Measurements from ENCODE around the gene OR4D2.

The OR4D2 gene

GRCh38 chr17:58176200-58176599, 9.4 kb downstream of the OR4D2 start:
- no peak for DNase-seq

GRCh38 chr17:58181796-58182195, 15.0 kb downstream of the OR4D2 start:
- DNase-seq = no peak

GRCh38 chr17:58183514-58183913, 16.7 kb downstream of the OR4D2 start:
- DNase-seq = no peak

DNA sequence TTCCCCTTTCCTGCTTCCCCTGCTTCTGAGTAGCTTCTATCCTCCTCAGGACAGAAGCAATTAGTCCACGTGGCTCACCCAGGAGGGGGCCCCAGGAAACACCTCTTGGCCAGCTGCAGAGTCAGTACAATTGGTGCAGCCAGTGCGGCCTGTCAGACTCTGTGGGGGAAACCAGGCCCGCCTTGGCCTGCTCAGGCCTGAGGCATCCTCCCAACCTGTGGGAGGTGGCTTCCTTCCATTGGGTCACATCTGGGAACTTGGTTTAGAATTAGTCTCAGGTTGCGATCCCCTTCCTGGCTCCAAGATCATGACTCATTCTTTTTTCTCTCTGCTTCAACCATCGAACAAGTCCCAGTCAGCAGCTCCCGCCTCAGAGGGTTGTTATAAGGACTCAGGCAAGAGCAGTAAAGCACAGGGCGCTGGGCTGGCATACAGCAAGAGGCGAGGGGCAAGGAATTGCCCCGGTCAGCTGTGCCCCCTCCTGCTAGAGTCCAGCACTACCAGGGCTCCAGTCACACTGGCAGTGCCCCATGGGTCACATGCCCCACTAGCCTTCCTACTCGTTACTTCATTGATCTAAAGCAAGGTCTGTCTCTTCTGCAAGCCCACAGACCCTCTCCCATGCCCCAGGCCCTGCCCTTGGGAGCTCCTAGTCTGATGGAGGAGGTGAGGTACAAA, 17.7 kb downstream of the OR4D2 start:
- no peak for DNase-seq

DNA sequence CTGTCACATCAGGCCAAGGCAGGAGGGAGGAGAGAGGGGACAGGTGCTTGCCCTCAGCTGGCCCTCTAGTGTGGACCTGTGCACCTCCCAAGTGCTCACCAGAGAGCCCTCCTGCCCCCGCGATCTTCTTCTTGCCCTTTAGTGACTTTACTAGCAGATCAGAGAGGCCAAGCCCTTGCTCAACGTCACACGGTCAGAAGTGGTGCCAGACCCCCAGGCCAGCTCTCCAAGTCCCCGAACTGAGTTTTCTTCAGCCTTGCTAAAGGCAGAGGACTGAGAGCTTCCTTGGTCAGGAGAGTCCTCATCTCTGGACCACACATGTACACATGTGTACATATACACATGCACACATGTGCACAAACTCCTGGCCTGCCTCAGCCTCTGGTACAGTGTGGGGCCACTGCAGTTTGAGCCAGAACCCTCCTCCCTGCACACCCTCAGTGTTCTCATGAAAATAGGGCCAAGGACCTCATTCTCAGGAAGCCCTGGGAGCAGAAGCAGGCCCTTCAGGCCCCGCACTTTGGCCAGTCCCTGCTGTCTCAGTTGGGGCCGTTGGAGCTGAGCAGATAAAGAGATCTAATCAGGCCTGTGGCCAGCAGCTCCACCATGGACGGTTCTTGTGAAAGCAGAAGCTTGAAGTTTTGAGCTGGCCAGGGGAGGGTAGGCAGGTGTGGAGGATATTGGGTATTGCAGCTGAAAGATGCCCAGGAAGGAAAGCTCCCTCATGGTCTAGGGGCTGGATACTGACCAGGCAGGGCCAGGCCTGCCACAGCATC, 18.4 kb downstream of the OR4D2 start:
- DNase-seq = no peak

DNA sequence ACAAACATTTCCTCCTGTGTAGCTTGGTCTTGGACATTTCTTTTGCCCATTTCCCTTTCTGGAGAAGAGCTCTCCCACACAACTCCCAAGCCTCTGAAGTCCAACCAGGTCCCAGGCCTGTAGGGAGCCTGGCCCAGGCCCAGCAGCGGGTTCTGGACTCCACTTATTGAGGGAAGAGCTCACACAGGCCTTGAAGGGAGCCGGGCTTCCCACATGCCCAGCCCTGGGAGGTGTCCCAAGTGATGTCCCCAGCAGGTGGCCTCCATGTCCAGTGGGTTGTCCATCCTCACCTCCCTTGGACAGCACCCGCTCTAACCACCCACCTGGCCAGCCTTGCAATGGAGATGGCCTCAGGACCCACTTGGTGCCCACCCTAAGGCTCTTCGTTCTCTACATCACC, 19.8 kb downstream of the OR4D2 start:
- DNase-seq = no peak

- no peak for DNase-seq
Observed at GRCh38 chr17:58187063-58187462, 20.3 kb downstream of the OR4D2 start.

DNA sequence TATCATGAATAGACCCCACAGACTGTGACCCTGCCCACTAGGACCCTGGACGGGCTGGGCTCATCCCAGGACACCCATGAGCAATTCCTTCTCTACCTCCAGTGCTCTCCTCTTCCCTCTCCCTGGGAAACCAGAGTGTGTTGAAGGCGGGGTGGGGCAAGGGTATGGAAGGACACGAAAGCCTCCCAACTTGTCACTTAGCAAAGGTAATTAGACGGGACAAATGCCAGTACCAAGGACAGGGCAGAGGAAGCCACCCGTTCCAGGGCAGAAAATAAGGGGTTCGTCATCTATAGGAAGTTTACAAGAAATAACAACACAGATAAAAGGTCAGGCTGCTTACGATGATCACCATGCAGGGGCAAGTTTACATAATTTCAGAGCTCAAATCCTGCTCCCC, 20.9 kb downstream of the OR4D2 start:
- no peak for DNase-seq

DNA sequence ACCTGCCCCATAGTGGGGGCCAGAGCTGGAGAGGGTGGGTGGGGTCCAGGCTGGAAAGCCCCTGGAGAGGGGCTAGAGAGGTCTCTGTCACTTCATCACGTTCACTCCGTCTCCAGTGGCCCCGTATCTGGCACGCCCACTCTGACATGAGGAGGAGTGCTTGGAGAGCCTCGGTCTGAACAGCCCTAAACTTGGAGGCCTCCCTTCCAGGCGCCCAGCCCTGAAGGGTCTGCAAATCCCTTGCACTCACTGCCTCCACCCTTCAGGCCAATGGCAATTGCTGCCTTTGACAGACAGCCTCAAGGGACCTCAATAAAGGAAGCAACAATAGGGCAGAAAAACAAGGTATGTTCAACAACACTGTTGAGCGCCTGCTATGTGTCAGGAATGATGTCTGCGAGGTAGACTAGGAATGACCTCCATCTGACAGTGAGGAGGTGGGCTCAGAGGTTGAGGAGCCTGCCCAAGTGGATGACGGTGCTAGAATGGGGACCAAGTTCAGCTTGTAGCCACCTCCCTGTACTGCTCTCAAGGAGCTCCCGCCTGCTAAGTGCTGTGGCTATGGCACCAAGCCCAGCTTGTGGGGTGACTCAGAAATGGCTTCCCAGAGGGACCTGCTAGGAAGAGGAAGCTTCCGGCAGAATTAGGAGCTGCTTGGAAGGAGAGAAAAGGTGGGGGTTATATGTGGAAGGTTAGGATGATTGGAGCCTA, 22.8 kb downstream of the OR4D2 start:
- DNase-seq = no peak

DNA sequence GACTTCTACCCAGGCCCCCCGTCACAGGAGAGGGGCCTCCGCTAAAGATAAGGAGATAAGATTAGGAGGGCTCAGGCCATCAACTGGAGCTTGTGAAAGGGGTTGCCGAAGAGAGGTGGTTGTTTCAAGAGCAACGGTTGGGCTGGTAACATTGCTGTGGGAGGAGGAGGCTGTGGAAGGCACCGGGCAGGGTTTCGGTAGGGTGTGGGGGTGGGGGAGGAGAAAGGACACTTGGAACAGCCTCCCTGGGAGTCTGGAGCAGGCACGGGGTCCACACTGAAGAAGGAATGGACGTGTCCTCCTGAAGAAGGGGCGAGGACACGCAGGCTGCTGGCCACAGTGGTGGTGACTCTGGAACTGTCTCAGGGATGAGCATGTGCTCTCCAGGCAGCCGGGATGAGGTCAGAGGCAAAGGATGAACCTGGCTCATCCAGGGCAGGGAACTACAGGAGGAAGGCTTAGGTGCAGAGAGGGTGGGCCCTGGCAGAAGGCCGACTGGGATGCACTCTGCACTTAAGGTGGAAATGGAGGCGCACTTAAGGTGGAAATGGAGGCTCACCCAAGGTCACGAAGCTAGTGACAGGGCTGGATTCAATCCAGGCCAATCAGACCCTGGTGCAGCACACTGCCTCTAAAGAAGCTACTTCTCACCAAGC, 24.6 kb downstream of the OR4D2 start:
- DNase-seq = no peak

DNA sequence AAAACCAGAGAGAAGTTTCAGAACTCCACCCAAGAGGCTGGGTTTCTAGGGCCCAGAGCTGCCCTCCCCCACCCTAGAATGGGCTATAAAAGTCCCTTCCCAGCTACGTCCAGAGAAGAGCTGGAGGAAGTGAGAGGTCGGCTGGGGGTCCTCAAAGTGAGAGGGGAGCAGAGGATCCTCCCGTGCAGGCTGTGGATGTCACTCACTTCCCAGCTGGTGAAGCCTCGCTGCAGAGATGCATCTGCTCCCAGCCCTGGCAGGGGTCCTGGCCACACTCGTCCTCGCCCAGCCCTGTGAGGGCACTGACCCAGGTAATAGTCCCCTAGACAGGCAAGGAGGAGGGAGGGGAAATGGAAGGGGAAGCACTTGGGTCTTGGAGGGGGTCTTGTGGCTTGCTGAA, 25.8 kb downstream of the OR4D2 start, which contains the start of gene EPX:
Gene EPX (plus strand): TSS at position 115 of the 400 bp plus-strand sequence. CDS start 121 bp downstream, at position 236.
- no peak for DNase-seq

DNA sequence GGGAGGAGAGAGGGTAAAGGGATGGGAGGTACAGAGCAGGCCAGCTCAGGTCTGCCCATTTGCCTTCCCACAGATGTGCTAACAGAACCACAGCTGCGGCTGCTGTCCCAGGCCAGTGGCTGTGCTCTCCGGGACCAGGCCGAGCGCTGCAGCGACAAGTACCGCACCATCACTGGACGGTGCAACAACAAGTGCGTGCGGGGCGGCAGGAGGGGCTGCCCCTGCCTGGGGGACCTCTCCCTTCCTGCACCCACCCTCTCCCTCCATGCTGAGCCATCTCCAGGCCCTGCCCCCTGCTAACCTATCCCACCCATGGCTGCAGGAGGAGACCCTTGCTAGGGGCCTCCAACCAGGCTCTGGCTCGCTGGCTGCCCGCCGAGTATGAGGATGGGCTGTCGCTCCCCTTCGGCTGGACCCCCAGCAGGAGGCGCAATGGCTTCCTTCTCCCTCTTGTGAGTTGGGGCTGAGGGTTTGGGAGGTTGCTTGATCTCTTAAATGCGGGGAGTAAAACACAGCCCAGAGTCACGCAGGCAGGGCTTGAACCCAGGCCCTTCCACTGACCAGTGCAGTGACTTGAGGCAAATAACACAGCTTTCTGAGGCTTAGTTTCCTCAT, 27.0 kb downstream of the OR4D2 start:
- no peak for DNase-seq

DNA sequence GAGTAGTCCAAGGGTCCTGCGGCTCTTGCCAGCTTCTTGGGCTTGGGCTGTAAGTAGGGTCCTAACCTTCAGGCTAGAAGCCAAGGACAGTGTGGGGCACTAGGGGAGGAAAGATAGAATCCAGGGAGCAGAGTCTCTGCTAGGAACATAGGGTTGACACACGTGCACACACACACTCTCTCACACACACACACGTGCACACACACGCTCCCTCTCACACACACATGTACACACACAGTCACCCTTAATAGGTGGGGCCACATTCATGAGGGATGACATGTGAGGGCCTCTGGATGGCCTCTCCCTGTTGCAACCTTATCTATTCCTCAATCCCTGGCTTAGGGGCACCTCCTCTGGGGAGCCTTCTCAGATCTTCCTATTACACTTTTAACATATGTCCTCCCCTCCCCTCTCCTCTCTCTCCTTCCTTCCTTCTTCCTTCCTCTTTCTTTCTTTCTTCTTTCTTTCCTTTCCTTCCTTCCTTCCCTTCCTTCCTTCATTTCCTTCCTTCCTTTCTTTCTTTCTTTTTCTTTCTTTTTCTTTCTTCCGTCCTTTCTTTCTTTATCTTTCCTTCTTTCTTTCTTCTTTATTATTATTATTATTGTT, 28.8 kb downstream of the OR4D2 start:
- DNase-seq = no peak

GRCh38 chr17:58196610-58197009, 29.8 kb downstream of the OR4D2 start:
- DNase-seq = no peak

DNA sequence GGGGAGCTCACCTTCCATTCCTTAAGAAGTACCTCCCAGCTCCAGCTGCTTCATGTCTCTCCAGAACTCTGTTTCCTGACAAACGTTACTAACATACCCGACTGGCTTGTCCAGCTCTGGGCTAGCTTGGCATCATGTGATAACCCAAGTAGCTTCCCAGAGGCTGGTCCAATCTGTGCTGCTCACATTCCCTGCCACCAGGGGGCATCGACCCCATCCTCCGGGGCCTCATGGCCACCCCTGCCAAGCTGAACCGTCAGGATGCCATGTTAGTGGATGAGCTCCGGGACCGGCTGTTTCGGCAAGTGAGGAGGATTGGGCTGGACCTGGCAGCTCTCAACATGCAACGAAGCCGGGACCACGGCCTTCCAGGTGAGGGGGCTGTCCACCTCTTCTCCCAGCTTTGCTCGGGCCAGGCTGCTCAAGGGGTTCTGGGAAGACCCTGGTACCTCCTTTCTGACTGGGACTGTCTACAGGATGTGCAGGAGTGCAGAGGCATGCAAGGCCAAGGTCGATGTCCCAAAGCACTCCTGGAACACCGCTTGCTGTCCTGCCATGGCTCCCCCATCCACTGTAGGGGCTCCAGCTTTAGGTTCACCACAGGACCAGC, 33.3 kb downstream of the OR4D2 start:
- peak; percentile 66 for DNase-seq

DNA sequence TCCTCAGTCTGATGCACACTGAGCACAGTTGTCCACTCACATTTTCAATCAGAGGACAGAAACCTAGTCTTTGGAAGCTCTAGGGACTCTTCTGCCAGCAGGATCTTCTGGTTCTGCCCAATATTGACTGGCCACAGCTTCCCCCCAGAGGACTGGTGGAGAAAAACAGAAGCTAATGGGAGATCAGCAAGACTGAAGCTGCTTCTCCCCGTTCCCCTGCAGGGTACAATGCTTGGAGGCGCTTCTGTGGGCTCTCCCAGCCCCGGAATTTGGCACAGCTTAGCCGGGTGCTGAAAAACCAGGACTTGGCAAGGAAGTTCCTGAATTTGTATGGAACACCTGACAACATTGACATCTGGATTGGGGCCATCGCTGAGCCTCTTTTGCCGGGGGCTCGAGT, 36.1 kb downstream of the OR4D2 start:
- no peak for DNase-seq

DNA sequence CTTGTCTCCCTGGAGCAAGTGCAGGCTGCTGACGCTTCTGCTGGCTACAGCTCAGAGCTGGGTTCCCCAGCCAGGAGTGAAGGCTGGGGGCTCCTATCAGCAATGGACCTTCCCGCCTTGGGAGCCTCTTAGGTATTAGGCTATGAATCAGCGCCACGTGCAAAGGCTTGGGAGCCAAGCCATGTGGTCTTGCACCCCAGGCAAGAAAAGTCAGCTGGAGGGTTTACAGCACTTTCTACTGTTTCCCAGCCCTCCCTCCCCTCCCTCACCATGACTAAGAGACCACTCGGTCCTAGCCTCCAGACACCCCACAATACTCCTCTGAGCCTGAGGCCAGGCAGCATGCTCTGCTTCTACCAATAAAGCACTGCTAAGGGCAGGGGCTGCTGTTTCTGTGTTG, 38.0 kb downstream of the OR4D2 start:
- DNase-seq = no peak

DNA sequence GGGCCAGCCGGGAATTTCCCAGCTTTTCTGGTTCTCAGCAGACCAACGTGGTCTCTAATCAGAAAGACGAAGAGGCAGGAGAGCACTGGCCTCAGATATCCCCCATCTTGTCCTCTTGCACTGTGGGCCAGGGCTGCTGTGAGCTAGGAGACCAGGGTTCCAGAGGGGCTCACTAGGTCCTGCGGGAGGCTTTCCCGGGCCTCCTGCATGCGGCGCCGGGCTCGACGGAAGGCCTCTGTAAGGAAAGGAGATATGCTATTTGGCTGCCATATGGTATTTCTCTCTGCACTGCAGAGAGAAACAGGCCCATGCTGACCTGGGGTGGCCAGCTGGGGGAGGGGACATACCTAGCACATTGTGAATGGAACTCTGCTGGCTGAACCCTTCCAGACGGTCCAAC, 39.2 kb downstream of the OR4D2 start:
- DNase-seq = no peak

DNA sequence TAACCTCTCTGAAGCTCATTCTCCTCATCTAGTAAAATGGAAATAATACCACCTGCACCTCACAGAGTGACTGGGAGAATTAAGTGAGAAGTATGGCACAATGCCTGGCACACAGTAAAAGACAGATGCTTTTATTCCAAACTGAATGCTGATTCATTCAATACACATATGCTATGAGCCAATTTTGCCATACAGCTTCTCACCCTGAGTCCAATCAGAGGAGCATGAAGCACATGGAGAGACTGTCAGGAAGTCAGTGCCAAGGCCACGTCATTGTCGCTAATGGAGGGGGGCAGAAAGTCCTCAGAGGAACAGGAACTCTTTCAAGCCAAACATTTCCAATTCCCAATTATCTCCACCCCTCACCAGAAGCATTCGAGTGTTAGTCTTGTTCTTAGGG, 40.7 kb downstream of the OR4D2 start:
- DNase-seq = no peak

DNA sequence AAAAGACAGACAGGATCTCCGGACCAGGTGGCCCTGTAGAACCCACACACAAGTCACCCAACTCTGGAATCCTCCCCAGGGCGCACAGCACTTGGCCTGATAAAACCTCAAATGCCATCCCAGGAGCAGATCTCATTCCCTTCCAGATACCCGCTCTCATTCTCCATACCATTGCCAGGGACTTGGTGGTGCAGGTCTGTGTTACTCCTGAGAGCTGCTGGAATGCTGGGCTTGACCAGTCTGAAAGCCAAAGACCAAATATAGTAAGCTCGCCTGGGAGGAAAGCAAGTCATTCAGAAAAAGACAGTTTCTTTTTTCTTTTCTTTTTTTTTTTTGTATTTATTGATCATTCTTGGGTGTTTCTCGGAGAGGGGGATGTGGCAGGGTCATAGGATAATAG, 41.6 kb downstream of the OR4D2 start:
- no peak for DNase-seq

DNA sequence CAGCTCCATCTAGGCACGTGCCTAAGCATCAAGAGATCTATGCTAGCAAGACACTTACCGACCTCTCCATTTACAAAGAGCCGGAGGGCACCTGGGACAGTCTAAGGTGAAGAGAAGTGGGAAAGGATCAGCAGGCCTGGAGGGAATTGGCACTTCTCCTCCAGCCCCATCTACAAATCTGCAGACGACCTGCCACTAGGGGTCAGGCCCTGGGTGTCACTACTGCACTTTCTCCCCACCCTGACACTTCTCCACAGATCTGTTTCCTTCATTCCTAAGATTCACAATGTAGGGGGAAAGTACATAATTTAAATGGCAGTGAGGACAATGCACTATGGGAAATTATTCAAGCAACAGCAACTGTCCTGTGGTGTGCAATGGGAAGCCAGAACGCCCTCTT, 44.1 kb downstream of the OR4D2 start:
- DNase-seq = no peak

DNA sequence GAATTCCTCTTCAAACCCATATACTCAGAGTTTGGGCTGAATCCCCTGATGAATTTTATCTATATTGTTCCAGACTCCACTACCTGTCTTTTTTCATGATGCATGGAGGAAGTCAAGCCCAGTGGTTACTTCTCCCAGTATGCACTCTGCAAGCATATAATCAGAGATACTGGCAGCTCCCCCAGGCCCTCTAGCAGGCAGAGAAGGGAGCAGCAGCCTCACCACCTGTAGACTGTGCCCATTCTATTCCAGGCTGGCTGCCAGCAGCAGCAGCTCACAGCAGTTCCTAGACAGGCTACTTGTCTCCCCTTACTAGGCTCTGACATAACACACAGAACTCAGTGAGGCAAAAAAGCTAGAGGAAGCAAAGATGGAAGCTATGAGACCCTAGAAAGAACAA, 48.9 kb downstream of the OR4D2 start:
- DNase-seq = no peak

Data from inflammatory macrophage treated with lipopolysaccharide for 4 hours (primary cell).